Activated T-helper 1 cell treated with anti-CD3 and anti-CD28 coated beads, Interleukin-12 subunit alpha, Interleukin-12 subunit beta, Interleukin-2, Interleukin-4 antibody, amounts not matched to agents 30 ng/mL and 10 ng/mL and 1 ng/mL, durations not matched to agents 14 hours and 24 hours and 36 hours (primary cell): ENCODE results near the gene LIN9. TPM values are rescaled to one million over a fixed set of nuclear protein-coding genes. Genes with fewer than 3 reads are reported as not detected.

Experiments used
- DNase-seq: peaks from one replicate; pipeline ENCODE4 v3.0.0; 2021; ENCODE audit warnings: low spot score
- H3K27ac Mint-ChIP-seq: one replicate; pipeline ENCODE4 v1.8.0; 2021; ENCODE audit warnings: mild to moderate bottlenecking, mixed read lengths
- H3K27me3 Mint-ChIP-seq: one replicate; pipeline ENCODE4 v1.8.0; 2022; ENCODE audit warnings: mild to moderate bottlenecking, moderate library complexity, mixed read lengths; ENCODE audit not compliant: insufficient read depth
- H3K36me3 Mint-ChIP-seq: one replicate; pipeline ENCODE4 v1.8.0; 2021; ENCODE audit warnings: low read depth, mixed read lengths
- H3K4me1 Mint-ChIP-seq: one replicate; pipeline ENCODE4 v1.8.0; 2021; ENCODE audit warnings: low read depth, mixed read lengths
- H3K4me3 Mint-ChIP-seq: one replicate; pipeline ENCODE4 v1.8.0; 2021; ENCODE audit warnings: mild to moderate bottlenecking, moderate library complexity, mixed read lengths
- H3K9me3 Mint-ChIP-seq: one replicate; pipeline ENCODE4 v1.8.0; 2021; ENCODE audit warnings: mixed read lengths
- intact Hi-C: fragments of 100-400 bp; cut with micrococcal nuclease; formaldehyde crosslinking; loops from one replicate; pipeline ENCODE4 v1.15.1; 2024
- total RNA-seq: library from RNA; stranded (reverse); gene quantifications from 2 replicates; pipeline ENCODE4 v1.2.3, GENCODE V29; 2022

LIN9 gene
- total RNA-seq, 1 donor from 2014 or later: 12.1 TPM

- no peak for DNase-seq
- Mint-ChIP-seq H3K36me3 (peaks cover 14% of the 10 kb centered on the region), H3K9me3 (no peaks in the 10 kb centered on the region), H3K4me1 (no peaks in the 10 kb centered on the region), H3K27me3 (peaks cover 2% of the 10 kb centered on the region), H3K27ac (no peak overlapping the region), H3K4me3 (no peak overlapping the region)
- intact Hi-C loops: no loop called here
Measured at GRCh38 chr1:226248796-226249195, 60.2 kb downstream of the LIN9 start.

GRCh38 chr1:226248091-226248490 lies 60.9 kb downstream of the LIN9 start:
- H3K27ac Mint-ChIP-seq: no peak overlapping the region

GRCh38 chr1:226239421-226239820 lies 69.5 kb downstream of the LIN9 start:
- Mint-ChIP-seq H3K27ac (no peak overlapping the region), H3K4me3 (no peak overlapping the region), H3K36me3 (peaks cover 21% of the 10 kb centered on the region), H3K4me1 (no peaks in the 10 kb centered on the region), H3K9me3 (no peaks in the 10 kb centered on the region), H3K27me3 (no peaks in the 10 kb centered on the region)
- DNase-seq: no peak
- intact Hi-C loops: no loop called here

More at GRCh38 chr1:226248091-226248490, 60.9 kb downstream of the LIN9 start:
- Mint-ChIP-seq H3K36me3 (peaks cover 14% of the 10 kb centered on the region), H3K4me3 (no peak overlapping the region), H3K27me3 (peaks cover 2% of the 10 kb centered on the region), H3K4me1 (no peaks in the 10 kb centered on the region), H3K9me3 (no peaks in the 10 kb centered on the region)
- DNase-seq: no peak
- intact Hi-C loops: no loop called here

GRCh38 chr1:226236826-226237225 lies 72.1 kb downstream of the LIN9 start:
- Mint-ChIP-seq H3K4me1 (no peaks in the 10 kb centered on the region), H3K27me3 (no peaks in the 10 kb centered on the region), H3K27ac (no peak overlapping the region), H3K4me3 (no peak overlapping the region), H3K36me3 (peaks cover 21% of the 10 kb centered on the region), H3K9me3 (no peaks in the 10 kb centered on the region)
- no peak for DNase-seq
- intact Hi-C loops: no loop called here

- H3K9me3 Mint-ChIP-seq: no peaks in the 10 kb centered on the region
Measured at GRCh38 chr1:226233806-226234205, 75.2 kb downstream of the LIN9 start.

GRCh38 chr1:226233293-226233692 lies 75.7 kb downstream of the LIN9 start:
- intact Hi-C loops: no loop called here
- peaks cover 14% of the 10 kb centered on the region for H3K36me3 Mint-ChIP-seq

More at GRCh38 chr1:226233806-226234205, 75.2 kb downstream of the LIN9 start:
- Mint-ChIP-seq H3K27me3 (no peaks in the 10 kb centered on the region), H3K4me1 (no peaks in the 10 kb centered on the region), H3K36me3 (peaks cover 14% of the 10 kb centered on the region), H3K4me3 (no peak overlapping the region), H3K27ac (no peak overlapping the region)
- intact Hi-C loops: no loop called here
- DNase-seq: no peak

GRCh38 chr1:226226601-226227000 lies 82.4 kb downstream of the LIN9 start:
- intact Hi-C loops: no loop called here
- H3K27me3 Mint-ChIP-seq: peaks cover 22% of the 10 kb centered on the region
- no peak overlapping the region for H3K4me3 Mint-ChIP-seq
- no peak overlapping the region for H3K27ac Mint-ChIP-seq
- peaks cover 2% of the 10 kb centered on the region for H3K36me3 Mint-ChIP-seq
- DNase-seq: no peak
- H3K9me3 Mint-ChIP-seq: no peaks in the 10 kb centered on the region
- peaks cover 6% of the 10 kb centered on the region for H3K4me1 Mint-ChIP-seq

More at GRCh38 chr1:226233293-226233692, 75.7 kb downstream of the LIN9 start:
- DNase-seq: no peak
- Mint-ChIP-seq H3K4me3 (no peak overlapping the region), H3K9me3 (no peaks in the 10 kb centered on the region), H3K4me1 (no peaks in the 10 kb centered on the region), H3K27me3 (no peaks in the 10 kb centered on the region), H3K27ac (no peak overlapping the region)

GRCh38 chr1:226223786-226224244 lies 85.1 kb downstream of the LIN9 start:
- Mint-ChIP-seq H3K27ac (no peak overlapping the region), H3K36me3 (no peaks in the 10 kb centered on the region), H3K4me1 (peaks cover 6% of the 10 kb centered on the region), H3K4me3 (peak overlapping the region; percentile 78), H3K9me3 (no peaks in the 10 kb centered on the region), H3K27me3 (peaks cover 38% of the 10 kb centered on the region)
- intact Hi-C loops: loop anchor here (5.0 kb wide), 1 partner anchor 108 kb away; no protein-coding TSS in a partner anchor
- peak; percentile 11 for DNase-seq

- H3K4me1 Mint-ChIP-seq: peaks cover 6% of the 10 kb centered on the region
- H3K27me3 Mint-ChIP-seq: peaks cover 40% of the 10 kb centered on the region
- DNase-seq: no peak
- H3K27ac Mint-ChIP-seq: no peak within 1 kb of the TSS
- H3K4me3 Mint-ChIP-seq: peak within 1 kb of the TSS; percentile 78
- H3K36me3 Mint-ChIP-seq: no peaks in the 10 kb centered on the region
- H3K9me3 Mint-ChIP-seq: no peaks in the 10 kb centered on the region
- intact Hi-C loops: loop anchor here (5.0 kb wide), 1 partner anchor 109 kb away; no protein-coding TSS in a partner anchor
Measured at GRCh38 chr1:226223157-226223785, 85.7 kb downstream of the LIN9 start, which contains the start of gene MIXL1. Gene MIXL1, plus strand, starts transcription at chr1:226223664. Its CDS starts 18 bp downstream, at chr1:226223682.

GRCh38 chr1:226222686-226223085 lies 86.3 kb downstream of the LIN9 start:
- intact Hi-C loops: loop anchor here (5.0 kb wide), 1 partner anchor 110 kb away; no protein-coding TSS in a partner anchor
- Mint-ChIP-seq H3K27ac (no peak overlapping the region), H3K27me3 (peaks cover 40% of the 10 kb centered on the region), H3K4me3 (peak overlapping the region; percentile 61), H3K9me3 (no peaks in the 10 kb centered on the region), H3K36me3 (no peaks in the 10 kb centered on the region), H3K4me1 (peaks cover 6% of the 10 kb centered on the region)
- no peak for DNase-seq

- no peak for DNase-seq
- peaks cover 6% of the 10 kb centered on the region for H3K4me1 Mint-ChIP-seq
- peaks cover 40% of the 10 kb centered on the region for H3K27me3 Mint-ChIP-seq
- intact Hi-C loops: loop anchor here (5.0 kb wide), 1 partner anchor 112 kb away; no protein-coding TSS in a partner anchor
- no peak overlapping the region for H3K4me3 Mint-ChIP-seq
- no peak overlapping the region for H3K27ac Mint-ChIP-seq
- H3K9me3 Mint-ChIP-seq: no peaks in the 10 kb centered on the region
- H3K36me3 Mint-ChIP-seq: no peaks in the 10 kb centered on the region
Measured at GRCh38 chr1:226220473-226221189, 88.3 kb downstream of the LIN9 start.

GRCh38 chr1:226217273-226217672 lies 91.7 kb downstream of the LIN9 start:
- intact Hi-C loops: no loop called here
- Mint-ChIP-seq H3K27ac (no peak overlapping the region), H3K4me1 (peaks cover under 1% of the 10 kb centered on the region), H3K36me3 (no peaks in the 10 kb centered on the region), H3K9me3 (no peaks in the 10 kb centered on the region), H3K27me3 (peaks cover 24% of the 10 kb centered on the region), H3K4me3 (no peak overlapping the region)
- DNase-seq: no peak

GRCh38 chr1:226216056-226216455 lies 92.9 kb downstream of the LIN9 start:
- intact Hi-C loops: no loop called here
- no peaks in the 10 kb centered on the region for H3K9me3 Mint-ChIP-seq
- no peak for DNase-seq
- H3K27ac Mint-ChIP-seq: no peak overlapping the region
- no peaks in the 10 kb centered on the region for H3K36me3 Mint-ChIP-seq
- H3K4me1 Mint-ChIP-seq: no peaks in the 10 kb centered on the region
- H3K27me3 Mint-ChIP-seq: peaks cover 15% of the 10 kb centered on the region
- H3K4me3 Mint-ChIP-seq: no peak overlapping the region
